Osteocyte (in vitro differentiated cells): ENCODE results near the gene ALAS1. TPM values are rescaled to one million over a fixed set of nuclear protein-coding genes. Genes with fewer than 3 reads are reported as not detected.
"Not testable (repeated sequence)": the region's sequence is repeated elsewhere in the genome, so short reads cannot be mapped to it uniquely, and the experiment has no call there.

Source experiments
- DNase-seq: peaks from one replicate; pipeline ENCODE4 v3.0.0; 2021; ENCODE audit warnings: mixed read lengths; ENCODE audit not compliant: unreplicated experiment; ENCODE audit errors: extremely low spot score
- H3K27ac Mint-ChIP-seq: one replicate; pipeline ENCODE4 v1.8.0; 2021; ENCODE audit warnings: mild to moderate bottlenecking, mixed read lengths; ENCODE audit not compliant: unreplicated experiment
- H3K27me3 Mint-ChIP-seq: one replicate; pipeline ENCODE4 v1.8.0; 2021; ENCODE audit warnings: mixed read lengths; ENCODE audit not compliant: unreplicated experiment
- H3K36me3 Mint-ChIP-seq: one replicate; pipeline ENCODE4 v1.8.0; 2021; ENCODE audit warnings: mixed read lengths; ENCODE audit not compliant: unreplicated experiment
- H3K4me1 Mint-ChIP-seq: one replicate; pipeline ENCODE4 v1.8.0; 2021; ENCODE audit warnings: mixed read lengths; ENCODE audit not compliant: unreplicated experiment
- H3K4me3 Mint-ChIP-seq: one replicate; pipeline ENCODE4 v1.8.0; 2021; ENCODE audit warnings: mild to moderate bottlenecking, moderate library complexity, mixed read lengths; ENCODE audit not compliant: unreplicated experiment
- H3K9me3 Mint-ChIP-seq: one replicate; pipeline ENCODE4 v1.8.0; 2021; ENCODE audit warnings: mixed read lengths; ENCODE audit not compliant: unreplicated experiment
- CTCF ChIP-seq: fragments of 200-600 bp; sonication (generic); IDR thresholded peaks from 2 replicates; pipeline ENCODE4 v1.5.0; 2021; ENCODE audit warnings: antibody characterized with exemption, mild to moderate bottlenecking, moderate library complexity
- total RNA-seq: library from RNA; stranded (reverse); gene quantifications from 2 replicates; pipeline ENCODE4 v1.2.1, GENCODE V29; 2021

The ALAS1 gene
- total RNA-seq, 1 donor from 2014 or later: 36.2 TPM

DNA sequence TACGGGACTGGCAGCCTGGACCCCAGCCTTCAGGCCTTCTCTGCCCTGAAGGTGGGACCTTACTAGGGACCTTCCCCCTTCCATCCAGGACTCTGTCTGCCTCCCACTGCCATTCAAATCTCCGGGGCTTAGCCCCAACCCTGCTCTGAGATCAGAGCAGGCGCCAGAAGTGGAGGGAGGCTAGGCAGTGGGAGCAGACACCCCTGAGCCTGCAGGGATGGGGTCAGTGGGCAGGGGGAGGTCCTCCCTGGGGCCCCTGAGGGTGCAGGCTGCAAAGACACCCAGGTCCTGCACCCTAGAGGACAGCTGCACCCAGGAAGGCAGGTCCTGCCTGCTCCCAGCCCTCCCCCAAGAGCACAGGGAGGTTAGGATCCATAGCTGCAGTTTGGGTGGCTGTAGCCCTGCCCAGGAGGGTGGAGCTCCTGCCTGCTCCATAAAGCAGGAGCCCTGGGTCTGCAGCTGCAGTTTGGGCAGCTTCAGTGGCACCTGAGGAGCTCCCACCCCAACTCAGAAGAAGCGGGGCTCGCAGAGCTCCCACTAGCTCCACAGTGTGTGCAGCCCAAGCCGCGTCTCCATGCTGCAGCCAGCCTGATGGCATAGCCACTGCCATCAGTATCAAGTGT lies 35.6 kb upstream of the ALAS1 start:
- H3K27me3 Mint-ChIP-seq: peaks cover 7% of the 10 kb centered on the region
- no peak overlapping the region for H3K27ac Mint-ChIP-seq
- no peaks in the 10 kb centered on the region for H3K36me3 Mint-ChIP-seq
- no peak for DNase-seq
- no peak overlapping the region for H3K4me3 Mint-ChIP-seq
- H3K9me3 Mint-ChIP-seq: no peaks in the 10 kb centered on the region
- H3K4me1 Mint-ChIP-seq: no peaks in the 10 kb centered on the region
- TF ChIP-seq CTCF: no peak

DNA sequence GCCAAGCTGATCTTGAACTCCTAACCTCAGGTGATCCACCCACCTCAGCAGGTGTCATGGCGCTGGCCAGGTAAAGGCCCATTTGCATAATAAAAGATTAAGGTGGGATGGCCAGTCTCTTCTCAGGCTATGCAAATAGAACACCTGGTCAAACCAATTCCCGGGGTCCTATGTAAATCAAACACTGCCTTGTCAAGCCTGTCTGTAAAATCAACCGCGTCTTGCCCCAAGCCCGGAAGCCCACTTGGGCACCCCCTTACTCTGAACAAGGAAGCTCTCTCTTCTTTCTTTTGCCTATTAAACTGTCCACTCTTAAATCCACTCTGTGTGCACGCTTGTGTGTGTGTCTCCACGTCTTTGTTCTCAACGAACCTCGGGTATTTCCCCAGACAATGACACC lies 30.7 kb upstream of the ALAS1 start:
- H3K4me1 Mint-ChIP-seq: no peaks in the 10 kb centered on the region
- H3K4me3 Mint-ChIP-seq: no peak overlapping the region
- no peak overlapping the region for H3K27ac Mint-ChIP-seq
- peaks cover 8% of the 10 kb centered on the region for H3K27me3 Mint-ChIP-seq
- DNase-seq: no peak
- no peak for TF ChIP-seq CTCF
- no peaks in the 10 kb centered on the region for H3K9me3 Mint-ChIP-seq
- no peaks in the 10 kb centered on the region for H3K36me3 Mint-ChIP-seq

DNA sequence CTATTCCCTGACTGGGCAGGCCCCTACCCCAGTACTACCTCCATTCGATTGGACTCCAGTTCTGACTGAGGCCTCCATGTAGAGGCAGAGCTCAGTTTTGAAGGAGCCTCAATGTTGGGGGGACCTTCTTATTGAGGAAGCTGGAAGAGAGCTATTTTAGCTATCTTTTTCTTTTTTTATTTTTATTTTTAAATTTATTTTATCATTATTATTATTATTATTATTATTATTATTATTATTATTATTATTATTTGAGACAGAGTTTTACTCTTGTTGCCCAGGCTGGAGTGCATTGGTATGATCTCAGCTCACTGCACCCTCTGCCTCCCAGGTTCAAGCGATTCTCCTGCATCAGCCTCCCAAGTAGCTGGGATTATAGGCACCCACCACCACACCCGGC lies 27.7 kb upstream of the ALAS1 start:
- H3K36me3 Mint-ChIP-seq, H3K27ac Mint-ChIP-seq, H3K4me1 Mint-ChIP-seq, H3K27me3 Mint-ChIP-seq, DNase-seq, H3K9me3 Mint-ChIP-seq, H3K4me3 Mint-ChIP-seq: not testable (repeated sequence)

DNA sequence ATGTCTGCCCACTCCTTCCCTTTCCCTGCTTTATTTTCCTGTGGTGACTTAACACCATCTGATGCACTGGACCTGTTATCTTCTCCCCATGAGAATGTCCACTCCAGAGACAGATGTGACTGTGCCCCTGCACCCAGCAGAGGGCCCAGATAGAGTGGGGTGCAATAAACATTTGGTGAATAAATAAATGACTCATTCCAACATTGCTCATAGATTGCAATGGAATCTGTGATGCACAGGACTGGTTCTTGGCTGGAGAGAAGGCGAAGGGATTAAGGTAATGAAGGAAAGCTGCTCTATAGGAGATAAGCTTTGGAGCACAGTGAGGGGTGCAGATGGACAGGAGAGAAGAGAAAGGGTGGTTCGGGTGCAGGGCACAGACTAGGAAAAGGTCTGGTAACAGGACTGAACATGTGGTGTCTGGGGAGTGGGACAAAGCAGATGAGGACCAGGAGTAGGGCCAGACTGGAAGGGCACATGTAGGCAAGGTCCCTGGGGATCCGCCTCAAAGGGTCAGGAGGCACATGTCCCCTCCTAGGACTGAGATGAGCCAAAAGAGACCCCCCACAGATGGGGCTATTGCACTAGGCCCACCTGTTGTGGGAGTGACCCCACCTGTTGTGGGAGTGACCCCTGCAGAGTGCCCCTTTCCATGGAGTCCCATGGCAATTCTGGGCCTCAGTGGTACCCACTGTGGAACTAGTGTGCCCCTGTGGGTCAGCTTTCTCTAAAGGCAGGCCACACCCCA lies 26.3 kb upstream of the ALAS1 start:
- H3K4me3 Mint-ChIP-seq: no peak overlapping the region
- no peak for DNase-seq
- peaks cover 5% of the 10 kb centered on the region for H3K27me3 Mint-ChIP-seq
- peaks cover 6% of the 10 kb centered on the region for H3K4me1 Mint-ChIP-seq
- TF ChIP-seq CTCF: no peak
- H3K27ac Mint-ChIP-seq: no peak overlapping the region
- H3K36me3 Mint-ChIP-seq: no peaks in the 10 kb centered on the region
- H3K9me3 Mint-ChIP-seq: no peaks in the 10 kb centered on the region

- no peak overlapping the region for H3K4me3 Mint-ChIP-seq
- H3K4me1 Mint-ChIP-seq: peaks cover 13% of the 10 kb centered on the region
- H3K27me3 Mint-ChIP-seq: peaks cover 2% of the 10 kb centered on the region
- H3K9me3 Mint-ChIP-seq: no peaks in the 10 kb centered on the region
- H3K36me3 Mint-ChIP-seq: no peaks in the 10 kb centered on the region
- no peak for TF ChIP-seq CTCF
- no peak for DNase-seq
- H3K27ac Mint-ChIP-seq: no peak overlapping the region
Measured at GRCh38 chr3:52172262-52172757, 25.6 kb upstream of the ALAS1 start.
